ENCODE data around the gene OSBPL9. TPM values are rescaled to one million over a fixed set of nuclear protein-coding genes. Genes with fewer than 3 reads are reported as not detected.
"Not testable (repeated sequence)": the region's sequence is repeated elsewhere in the genome, so short reads cannot be mapped to it uniquely, and the experiment has no call there.

The OSBPL9 gene
- total and polyA plus RNA-seq, 9 of the 15 experiments (the other 6 are each of a cell fraction or from before 2014, with no cell fraction given) = 43.9 to 217 (median 170) TPM

GRCh38 chr1:51733426-51733774 is 116.5 kb downstream of the OSBPL9 start (continued):
- TF ChIP-seq REST (IDR thresholded peaks at IDR 0.05; ENCODE audit: borderline replicate concordance) (peak; percentile 59; the same call in 1 of the 2 replicates), SP1 (CRISPR knock-in tag; IDR thresholded peaks at IDR 0.05) (peak; percentile 52; the same call in 1 of the 2 replicates), NR4A1 (tag; IDR thresholded peaks at IDR 0.05) (0 out of 2 replicates have a peak, but pooled peaks have one; percentile 48)
- not testable (repeated sequence) for TF ChIP-seq REST (CRISPR knock-in tag; IDR thresholded peaks at IDR 0.05; ENCODE audit: low read depth); NR4A1 (CRISPR knock-in tag; IDR thresholded peaks at IDR 0.05)
